CD4-positive, alpha-beta T cell (primary cell): ENCODE data around the gene MYOF. TPM values are rescaled to one million over a fixed set of nuclear protein-coding genes. Genes with fewer than 3 reads are reported as not detected.

ENCODE experiments used
- ATAC-seq: fragments of 200-7000 bp; cut with Tn5 transposase; one replicate; pipeline ENCODE4 v1.10.0; 2022; ENCODE audit warnings: mild to moderate bottlenecking; ENCODE audit not compliant: poor library complexity
- CTCF ChIA-PET: fragments of 350-600 bp; sonication (Branson Sonifier 250); formaldehyde crosslinking; loops from one replicate; lab custom pipeline; 2021; ENCODE audit warnings: antibody characterized with exemption, inconsistent platforms; lab: Charles Lee
- POLR2A ChIA-PET: fragments of 350-600 bp; sonication (Branson Sonifier 250); formaldehyde crosslinking; loops from one replicate; lab custom pipeline; 2021; ENCODE audit warnings: antibody characterized with exemption, inconsistent platforms; lab: Charles Lee
- DNase-seq, 14 experiments: peaks; one replicate each; pipeline ENCODE4 v3.0.0-alpha.2; 2013 to 2020; ENCODE audit warnings: mixed read lengths in 2 of 14
- H3K27ac ChIP-seq, 2 donors: one replicate each; pipeline versions ENCODE4 v1.5.1 to v1.7.0; 2013; ENCODE audit warnings: low read length in 2 of 2, low read depth in 1 of 2, mild to moderate bottlenecking in 1 of 2
- H3K27me3 ChIP-seq, 2 experiments: 1 replicate in 1 of 2; 2 replicates in 1 of 2; pipeline versions ENCODE4 v1.6.1 to v1.7.0; 2013; ENCODE audit warnings: low read length in 2 of 2, control low read depth in 1 of 2, mild to moderate bottlenecking in 1 of 2, moderate library complexity in 1 of 2; ENCODE audit not compliant: insufficient read depth in 2 of 2, control insufficient read depth in 1 of 2
- H3K36me3 ChIP-seq: one replicate; pipeline ENCODE4 v1.6.1; 2013; ENCODE audit warnings: low read length, control low read depth; ENCODE audit not compliant: insufficient read depth
- H3K4me1 ChIP-seq: one replicate; pipeline ENCODE4 v1.6.1; 2013; ENCODE audit warnings: low read length, control low read depth; ENCODE audit not compliant: insufficient read depth
- H3K4me3 ChIP-seq: one replicate; pipeline ENCODE4 v1.5.1; 2013; ENCODE audit warnings: mild to moderate bottlenecking, low read length, moderate library complexity
- H3K9me3 ChIP-seq, 2 experiments: 1 replicate in 1 of 2; 2 replicates in 1 of 2; pipeline versions ENCODE4 v1.6.1 to v1.7.0; 2013; ENCODE audit warnings: low read length in 2 of 2, mild to moderate bottlenecking in 2 of 2, control low read depth in 1 of 2, moderate library complexity in 1 of 2; ENCODE audit not compliant: control insufficient read depth in 1 of 2, insufficient read depth in 1 of 2
- H3K27ac Mint-ChIP-seq: one replicate; pipeline ENCODE4 v1.8.0; 2020; ENCODE audit warnings: mixed read lengths
- H3K27me3 Mint-ChIP-seq: one replicate; pipeline ENCODE4 v1.8.0; 2021; ENCODE audit warnings: mixed read lengths
- H3K36me3 Mint-ChIP-seq: one replicate; pipeline ENCODE4 v1.8.0; 2021; ENCODE audit warnings: low read depth, mixed read lengths
- H3K4me1 Mint-ChIP-seq: one replicate; pipeline ENCODE4 v1.8.0; 2021; ENCODE audit warnings: low read depth, mixed read lengths
- H3K4me3 Mint-ChIP-seq: one replicate; pipeline ENCODE4 v1.8.0; 2020; ENCODE audit warnings: mild to moderate bottlenecking, mixed read lengths
- H3K9me3 Mint-ChIP-seq: one replicate; pipeline ENCODE4 v1.8.0; 2020; ENCODE audit warnings: mixed read lengths
- intact Hi-C, 2 experiments: fragments of 100-400 bp; cut with DNase I in 1 of 2; cut with micrococcal nuclease in 1 of 2; formaldehyde crosslinking; loops; one replicate each; pipeline versions ENCODE4 v1.15.1 to v1.9.0; 2023 to 2025; cut with DNase I, micrococcal nuclease
- total RNA-seq, 174 experiments: library from RNA in 2 of 174; stranded (reverse) in 2 of 174; gene quantifications; one replicate each; pipeline ENCODE4 v1.2.3 and lab custom pipeline; 2021 to 2026
- TF ChIP-seq, protein P1 (sequence below): fragments of 200-600 bp; IDR thresholded peaks from one replicate; pipeline ENCODE4 v1.8.0; 2022; ENCODE audit warnings: antibody characterized with exemption, mild to moderate bottlenecking

The MYOF gene
- total RNA-seq, 2 experiments from 2014 or later: 0.14 to 0.27 TPM

DNA sequence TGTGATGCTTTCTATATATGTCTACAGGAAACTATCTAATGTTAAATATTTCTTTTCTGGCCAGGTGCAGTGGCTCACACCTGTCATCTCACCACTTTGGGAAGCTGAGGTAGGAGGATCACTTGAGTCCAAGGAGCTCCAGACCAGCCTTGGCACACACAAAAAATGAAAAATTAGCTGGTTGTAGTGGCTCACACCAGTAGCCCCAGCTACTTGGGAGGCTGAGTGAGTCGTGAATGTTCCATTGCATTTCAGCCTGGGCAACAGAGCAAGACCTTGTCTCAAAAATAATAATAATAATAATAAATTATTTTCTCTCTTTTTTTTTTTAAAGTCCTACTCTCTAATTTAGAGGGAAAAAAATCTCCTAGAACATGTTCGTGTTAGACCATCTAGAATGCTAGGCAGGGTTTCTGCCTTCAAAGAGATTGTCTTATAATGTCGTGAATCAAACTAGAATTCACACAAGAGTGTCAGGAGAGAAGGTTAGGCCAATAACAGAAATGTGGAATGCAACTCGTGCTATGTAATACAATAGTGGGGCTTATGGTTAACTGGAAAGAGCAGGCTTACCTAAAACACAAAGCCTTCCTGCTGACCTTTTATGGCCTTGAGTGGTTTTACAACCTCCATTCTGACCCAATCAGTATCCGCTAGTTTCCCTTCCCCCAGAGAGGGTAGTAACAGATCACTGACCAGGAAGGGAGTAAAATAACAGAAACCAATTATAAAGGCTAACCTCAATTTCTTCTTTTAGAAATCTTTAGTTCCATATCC lies 46.3 kb downstream of the MYOF start:
- Histone ChIP-seq H3K4me1 (no peaks in the 10 kb centered on the region), H3K4me3 (no peak overlapping the region), H3K27me3 (no peaks in the 10 kb centered on the region), H3K36me3 (no peaks in the 10 kb centered on the region), H3K27ac (no peak overlapping the region), H3K9me3 (no peaks in the 10 kb centered on the region)
- Mint-ChIP-seq H3K4me3 (no peak overlapping the region), H3K27me3 (no peaks in the 10 kb centered on the region), H3K27ac (no peak overlapping the region), H3K36me3 (no peaks in the 10 kb centered on the region), H3K9me3 (no peaks in the 10 kb centered on the region), H3K4me1 (no peaks in the 10 kb centered on the region)
- TF ChIP-seq, protein P1, sequence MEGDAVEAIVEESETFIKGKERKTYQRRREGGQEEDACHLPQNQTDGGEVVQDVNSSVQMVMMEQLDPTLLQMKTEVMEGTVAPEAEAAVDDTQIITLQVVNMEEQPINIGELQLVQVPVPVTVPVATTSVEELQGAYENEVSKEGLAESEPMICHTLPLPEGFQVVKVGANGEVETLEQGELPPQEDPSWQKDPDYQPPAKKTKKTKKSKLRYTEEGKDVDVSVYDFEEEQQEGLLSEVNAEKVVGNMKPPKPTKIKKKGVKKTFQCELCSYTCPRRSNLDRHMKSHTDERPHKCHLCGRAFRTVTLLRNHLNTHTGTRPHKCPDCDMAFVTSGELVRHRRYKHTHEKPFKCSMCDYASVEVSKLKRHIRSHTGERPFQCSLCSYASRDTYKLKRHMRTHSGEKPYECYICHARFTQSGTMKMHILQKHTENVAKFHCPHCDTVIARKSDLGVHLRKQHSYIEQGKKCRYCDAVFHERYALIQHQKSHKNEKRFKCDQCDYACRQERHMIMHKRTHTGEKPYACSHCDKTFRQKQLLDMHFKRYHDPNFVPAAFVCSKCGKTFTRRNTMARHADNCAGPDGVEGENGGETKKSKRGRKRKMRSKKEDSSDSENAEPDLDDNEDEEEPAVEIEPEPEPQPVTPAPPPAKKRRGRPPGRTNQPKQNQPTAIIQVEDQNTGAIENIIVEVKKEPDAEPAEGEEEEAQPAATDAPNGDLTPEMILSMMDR: no peak
- DNase-seq (peak in 2 of 14 experiments; percentile 24 to 29), ATAC-seq (no peak)
- intact Hi-C loops: no loop called here
- ChIA-PET CTCF (no interaction called here), POLR2A (no interaction called here)

DNA sequence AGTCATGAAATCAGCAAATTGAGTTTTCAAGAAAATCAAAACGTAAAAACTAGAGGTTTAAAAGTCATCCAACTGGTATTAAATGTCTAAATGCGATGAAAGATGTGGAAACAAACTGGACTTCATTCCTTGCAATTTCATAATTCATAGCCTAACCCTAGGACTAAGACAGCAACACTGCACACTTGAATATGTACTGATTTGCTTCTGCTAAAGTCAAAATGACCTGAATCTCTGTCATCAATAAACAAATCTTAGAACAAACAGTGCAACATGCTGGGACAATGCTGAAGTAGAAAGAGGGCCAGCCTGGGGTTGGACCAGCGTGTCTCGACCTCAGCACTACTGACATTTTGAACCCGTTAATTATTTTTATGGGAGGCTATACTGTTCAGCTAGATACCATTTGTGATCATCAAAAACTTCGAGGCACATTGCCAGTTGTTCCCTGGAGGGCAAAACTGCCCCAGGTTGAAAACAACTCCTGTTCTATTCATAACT lies 47.1 kb downstream of the MYOF start:
- no peak for ATAC-seq
- H3K27ac ChIP-seq: no peak overlapping the region

DNA sequence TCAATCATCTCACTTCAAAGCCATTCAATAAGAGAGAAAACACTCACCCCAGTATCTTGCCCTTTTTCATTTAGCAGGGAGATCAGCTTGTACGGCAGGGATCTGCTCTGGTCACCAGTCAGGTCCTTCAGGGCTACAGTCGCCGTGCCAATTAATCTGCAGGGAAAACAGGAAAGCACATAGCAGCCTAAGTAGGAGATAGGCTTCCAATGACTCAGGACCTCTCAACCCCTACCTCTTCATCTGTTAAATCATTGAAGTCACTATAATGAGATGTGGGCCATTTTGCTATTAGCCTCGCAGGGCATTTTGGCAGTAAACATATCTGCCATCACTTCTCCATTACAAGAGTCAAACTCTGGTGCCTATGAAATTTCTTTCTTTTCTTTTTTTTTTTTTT lies 50.8 kb downstream of the MYOF start:
- H3K9me3 Mint-ChIP-seq: no peaks in the 10 kb centered on the region
- Histone ChIP-seq H3K27me3 (no peaks in the 10 kb centered on the region), H3K36me3 (no peaks in the 10 kb centered on the region), H3K27ac (no peak overlapping the region), H3K4me3 (no peak overlapping the region), H3K9me3 (peaks cover 0 to 3% of the 10 kb centered on the region in 2 experiments), H3K4me1 (no peaks in the 10 kb centered on the region)
- TF ChIP-seq, protein P1: no peak
- intact Hi-C loops: no loop called here
- DNase-seq: no peak
- no peaks in the 10 kb centered on the region for H3K36me3 Mint-ChIP-seq
- H3K27ac Mint-ChIP-seq: no peak overlapping the region
- CTCF ChIA-PET: interaction anchor here (0.7 kb wide), 1 partner anchor 13 kb away, joined by 5 read pairs; no protein-coding TSS in a partner anchor
- H3K27me3 Mint-ChIP-seq: no peaks in the 10 kb centered on the region
- ATAC-seq: no peak
- H3K4me3 Mint-ChIP-seq: no peak overlapping the region
- POLR2A ChIA-PET: no interaction called here
- H3K4me1 Mint-ChIP-seq: no peaks in the 10 kb centered on the region

More for the DNA sequence above, 47.1 kb downstream of the MYOF start:
- no peak overlapping the region for H3K4me3 Mint-ChIP-seq
- Histone ChIP-seq H3K36me3 (no peaks in the 10 kb centered on the region), H3K4me3 (no peak overlapping the region), H3K4me1 (no peaks in the 10 kb centered on the region), H3K9me3 (no peaks in the 10 kb centered on the region), H3K27me3 (no peaks in the 10 kb centered on the region)
- intact Hi-C loops: no loop called here
- no peaks in the 10 kb centered on the region for H3K27me3 Mint-ChIP-seq
- POLR2A ChIA-PET: no interaction called here
- TF ChIP-seq, protein P1: no peak
- H3K36me3 Mint-ChIP-seq: no peaks in the 10 kb centered on the region
- no peaks in the 10 kb centered on the region for H3K9me3 Mint-ChIP-seq
- no peak for DNase-seq
- H3K27ac Mint-ChIP-seq: no peak overlapping the region
- CTCF ChIA-PET: no interaction called here
- no peaks in the 10 kb centered on the region for H3K4me1 Mint-ChIP-seq
